ENCODE results near the gene RDX. TPM values are rescaled to one million over a fixed set of nuclear protein-coding genes. Genes with fewer than 3 reads are reported as not detected.

Gene RDX
- total RNA-seq, 2 experiments from 2014 or later = 53.9 to 61.7 TPM

- no peak for ATAC-seq
- H3K27me3 Mint-ChIP-seq = peaks cover 12% of the 10 kb centered on the region
- H3K36me3 Mint-ChIP-seq (ENCODE audit: low read depth) = no peaks in the 10 kb centered on the region
- H3K4me3 Mint-ChIP-seq = no peak overlapping the region
- POLR2A ChIA-PET = no interaction called here
- peaks cover 5% of the 10 kb centered on the region for H3K4me1 Mint-ChIP-seq
- H3K27ac Mint-ChIP-seq = no peak overlapping the region
- no peaks in the 10 kb centered on the region for H3K9me3 Mint-ChIP-seq (ENCODE audit: low read depth)
- CTCF ChIA-PET = interaction anchor here (1.5 kb wide), 1 partner anchor 26 kb away, joined by 4 read pairs; no protein-coding TSS in a partner anchor
- intact Hi-C loops (cut with DNase I, micrococcal nuclease) = no loop called here
- DNase-seq = no peak
Measured at GRCh38 chr11:110147962-110148709, 148.3 kb downstream of the RDX start.

- intact Hi-C loops (cut with DNase I, micrococcal nuclease) = no loop called here
- H3K36me3 Mint-ChIP-seq (ENCODE audit: low read depth) = no peaks in the 10 kb centered on the region
- ChIA-PET CTCF (interaction anchor here (0.6 to 1.5 kb wide), 2 partner anchors 32 to 673 kb away, joined by 3 read pairs; no protein-coding TSS in a partner anchor), POLR2A (no interaction called here)
- H3K9me3 Mint-ChIP-seq (ENCODE audit: low read depth) = no peaks in the 10 kb centered on the region
- DNase-seq = no peak
- peaks cover 14% of the 10 kb centered on the region for H3K27me3 Mint-ChIP-seq
- H3K4me1 Mint-ChIP-seq = no peaks in the 10 kb centered on the region
- no peak for ATAC-seq
- no peak overlapping the region for H3K4me3 Mint-ChIP-seq
- no peak overlapping the region for H3K27ac Mint-ChIP-seq
Measured at GRCh38 chr11:110141812-110142211, 154.6 kb downstream of the RDX start.

GRCh38 chr11:110134110-110134509 is 162.3 kb downstream of the RDX start:
- intact Hi-C loops (cut with DNase I, micrococcal nuclease) = no loop called here
- POLR2A ChIA-PET = no interaction called here
- ATAC-seq (no peak), DNase-seq (no peak)
- Mint-ChIP-seq H3K4me1 (no peaks in the 10 kb centered on the region), H3K36me3 (ENCODE audit: low read depth) (no peaks in the 10 kb centered on the region), H3K4me3 (no peak overlapping the region), H3K27me3 (peaks cover 9% of the 10 kb centered on the region), H3K9me3 (ENCODE audit: low read depth) (no peaks in the 10 kb centered on the region), H3K27ac (no peak overlapping the region)
- CTCF ChIA-PET = interaction anchor here (0.6 kb wide), 1 partner anchor 229 kb away, joined by 3 read pairs; no protein-coding TSS in a partner anchor

- H3K36me3 Mint-ChIP-seq (ENCODE audit: low read depth) = no peaks in the 10 kb centered on the region
- DNase-seq (no peak), ATAC-seq (no peak)
- no peaks in the 10 kb centered on the region for H3K9me3 Mint-ChIP-seq (ENCODE audit: low read depth)
- ChIA-PET POLR2A (no interaction called here), CTCF (no interaction called here)
- H3K4me3 Mint-ChIP-seq = no peak overlapping the region
- no peaks in the 10 kb centered on the region for H3K4me1 Mint-ChIP-seq
- H3K27me3 Mint-ChIP-seq = peaks cover 9% of the 10 kb centered on the region
- no peak overlapping the region for H3K27ac Mint-ChIP-seq
- intact Hi-C loops (cut with DNase I, micrococcal nuclease) = no loop called here
Measured at GRCh38 chr11:110133160-110133559, 163.3 kb downstream of the RDX start.

GRCh38 chr11:110131386-110132123 is 164.9 kb downstream of the RDX start:
- intact Hi-C loops (cut with DNase I, micrococcal nuclease) = no loop called here
- Mint-ChIP-seq H3K36me3 (ENCODE audit: low read depth) (no peaks in the 10 kb centered on the region), H3K4me1 (no peaks in the 10 kb centered on the region), H3K4me3 (no peak overlapping the region), H3K9me3 (ENCODE audit: low read depth) (no peaks in the 10 kb centered on the region), H3K27ac (no peak overlapping the region), H3K27me3 (peaks cover 9% of the 10 kb centered on the region)
- ATAC-seq (no peak), DNase-seq (no peak)
- ChIA-PET CTCF (no interaction called here), POLR2A (no interaction called here)

DNA sequence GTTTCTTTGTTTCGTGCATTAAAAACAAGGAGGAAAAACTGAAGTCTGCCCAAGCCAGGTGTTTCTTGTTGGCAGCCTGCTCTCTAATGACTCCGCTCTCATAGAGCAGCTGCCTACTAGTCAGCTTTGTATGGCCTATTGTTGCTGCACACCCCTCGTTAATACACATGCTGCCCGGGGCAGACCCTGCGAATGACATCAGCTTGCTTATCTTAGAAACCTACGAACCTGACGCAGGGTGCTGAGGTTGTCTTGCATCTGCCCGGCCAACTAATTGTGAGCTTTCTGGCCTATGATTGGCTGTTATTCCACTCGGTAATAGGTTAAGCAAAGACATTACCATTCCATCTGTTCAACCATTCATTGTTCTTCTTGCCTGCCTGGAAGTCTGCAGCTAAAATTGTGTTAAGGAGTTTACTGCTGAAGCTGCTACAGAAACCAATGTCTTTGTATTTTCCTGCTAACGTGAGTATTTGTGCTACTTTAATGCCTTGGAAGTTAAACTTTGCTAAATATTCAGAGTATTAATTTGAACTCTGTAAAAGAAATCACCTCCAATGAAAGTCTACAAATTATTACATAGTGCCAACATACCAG is 165.7 kb downstream of the RDX start:
- no peaks in the 10 kb centered on the region for H3K36me3 Mint-ChIP-seq (ENCODE audit: low read depth)
- H3K27ac Mint-ChIP-seq = no peak overlapping the region
- intact Hi-C loops (cut with DNase I, micrococcal nuclease) = no loop called here
- no peaks in the 10 kb centered on the region for H3K4me1 Mint-ChIP-seq
- no peaks in the 10 kb centered on the region for H3K9me3 Mint-ChIP-seq (ENCODE audit: low read depth)
- ChIA-PET CTCF (no interaction called here), POLR2A (no interaction called here)
- DNase-seq = no peak
- peaks cover 9% of the 10 kb centered on the region for H3K27me3 Mint-ChIP-seq
- no peak for ATAC-seq
- no peak overlapping the region for H3K4me3 Mint-ChIP-seq

DNA sequence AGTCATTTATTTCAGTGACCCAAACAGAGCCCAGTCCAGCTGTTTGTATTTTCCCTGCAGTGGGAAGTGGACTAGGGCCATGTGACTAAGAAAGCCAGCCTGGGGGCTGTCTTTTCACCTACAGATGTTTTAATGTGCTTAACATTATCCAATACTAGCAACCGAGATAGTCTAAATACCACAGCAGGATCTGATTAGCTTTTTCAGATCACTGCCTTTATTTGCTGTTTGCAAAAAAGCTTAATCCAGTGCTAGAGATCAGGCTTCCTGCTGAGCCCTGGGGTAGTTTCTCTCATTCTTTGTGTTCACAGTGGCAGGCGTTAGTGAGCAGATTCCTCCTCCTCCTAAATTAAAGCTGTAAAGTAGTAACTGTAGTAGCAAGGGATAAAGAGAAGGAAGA is 168.3 kb downstream of the RDX start:
- Mint-ChIP-seq H3K36me3 (ENCODE audit: low read depth) (no peaks in the 10 kb centered on the region), H3K4me3 (no peak overlapping the region), H3K27me3 (peaks cover 12% of the 10 kb centered on the region), H3K27ac (no peak overlapping the region), H3K9me3 (ENCODE audit: low read depth) (no peaks in the 10 kb centered on the region), H3K4me1 (no peaks in the 10 kb centered on the region)
- DNase-seq (no peak), ATAC-seq (no peak)
- CTCF ChIA-PET = interaction anchor here (1.0 to 1.5 kb wide), 2 partner anchors 27 to 1083 kb away, joined by 6 read pairs; no protein-coding TSS in a partner anchor
- intact Hi-C loops (cut with DNase I, micrococcal nuclease) = no loop called here
- POLR2A ChIA-PET = no interaction called here

GRCh38 chr11:110126936-110127335 is 169.5 kb downstream of the RDX start:
- ChIA-PET CTCF (interaction anchor here (1.5 kb wide), 1 partner anchor 26 kb away, joined by 6 read pairs; no protein-coding TSS in a partner anchor), POLR2A (no interaction called here)
- H3K36me3 Mint-ChIP-seq (ENCODE audit: low read depth) = no peaks in the 10 kb centered on the region
- H3K9me3 Mint-ChIP-seq (ENCODE audit: low read depth) = no peaks in the 10 kb centered on the region
- no peak overlapping the region for H3K27ac Mint-ChIP-seq
- intact Hi-C loops (cut with DNase I, micrococcal nuclease) = no loop called here
- H3K4me3 Mint-ChIP-seq = no peak overlapping the region
- H3K27me3 Mint-ChIP-seq = peaks cover 9% of the 10 kb centered on the region
- ATAC-seq (no peak), DNase-seq (no peak)
- H3K4me1 Mint-ChIP-seq = no peaks in the 10 kb centered on the region

GRCh38 chr11:110125632-110126031 is 170.8 kb downstream of the RDX start:
- H3K27me3 Mint-ChIP-seq = peaks cover 6% of the 10 kb centered on the region
- no peaks in the 10 kb centered on the region for H3K9me3 Mint-ChIP-seq (ENCODE audit: low read depth)
- H3K4me1 Mint-ChIP-seq = no peaks in the 10 kb centered on the region
- ATAC-seq = no peak
- intact Hi-C loops (cut with DNase I, micrococcal nuclease) = no loop called here
- no peaks in the 10 kb centered on the region for H3K36me3 Mint-ChIP-seq (ENCODE audit: low read depth)
- DNase-seq = no peak
- ChIA-PET CTCF (no interaction called here), POLR2A (no interaction called here)
- no peak overlapping the region for H3K27ac Mint-ChIP-seq
- no peak overlapping the region for H3K4me3 Mint-ChIP-seq

Other genes with a start within 250 kb of the RDX start
- 1 to 10 TPM; 1.6 TPM for gene ZC3H12C, start 203.2 kb downstream of the RDX start, total RNA-seq
- gene FDX1, start 133.3 kb upstream of the RDX start, total RNA-seq = 10 to 100 TPM in 1 of 2 experiments, 1 to 10 TPM in 1; 8.2 to 13.1 TPM

Measured in activated CD4-positive, alpha-beta T cell treated with anti-CD3 and anti-CD28 coated beads for 36 hours (primary cell).